Ishikawa (cell line): ENCODE measurements around the gene SCN4A.

Source experiments
- EP300 ChIP-seq: IDR thresholded peaks from 2 replicates; pipeline ENCODE4 v1.6.1; 2012; ENCODE audit warnings: borderline replicate concordance
- RAD21 ChIP-seq: IDR thresholded peaks from 2 replicates; pipeline ENCODE4 v1.6.1; 2012; ENCODE audit warnings: low read depth
- REST ChIP-seq: IDR thresholded peaks from 2 replicates; pipeline ENCODE4 v1.6.1; 2012; ENCODE audit warnings: low read depth, mild to moderate bottlenecking
- TAF1 ChIP-seq: IDR thresholded peaks from 2 replicates; pipeline ENCODE4 v1.6.1; 2012; ENCODE audit warnings: low read depth, mild to moderate bottlenecking
- TF ChIP-seq, protein P1 (sequence below): IDR thresholded peaks from 2 replicates; pipeline ENCODE4 v1.6.1; 2012

- TF ChIP-seq EP300 (no peak), REST (no peak), TAF1 (no peak), RAD21 (no peak)
- TF ChIP-seq, protein P1, sequence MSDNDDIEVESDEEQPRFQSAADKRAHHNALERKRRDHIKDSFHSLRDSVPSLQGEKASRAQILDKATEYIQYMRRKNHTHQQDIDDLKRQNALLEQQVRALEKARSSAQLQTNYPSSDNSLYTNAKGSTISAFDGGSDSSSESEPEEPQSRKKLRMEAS = no peak
Observed at GRCh38 chr17:63956296-63956920, 16.3 kb downstream of the SCN4A start.
